ENCODE data around the gene RAB40C. TPM values are rescaled to one million over a fixed set of nuclear protein-coding genes. Genes with fewer than 3 reads are reported as not detected.

RAB40C gene
- total and polyA plus RNA-seq, 4 donors, result 25.1 to 58.9 (median 43.9) TPM

- no peak for DNase-seq
- Histone ChIP-seq H3K27ac (ENCODE audit: low read depth in 1 of 2, low read length in 1 of 2) (no peak overlapping the region), H3K4me1 (ENCODE audit: control insufficient read depth in 5 of 5, insufficient read depth in 5 of 5, low read length in 5 of 5) (peaks cover 0 to 22% (median 4%) of the 10 kb centered on the region in 5 donors), H3K9me3 (ENCODE audit: control insufficient read depth in 4 of 4, insufficient read depth in 3 of 4, low read length in 3 of 4) (peaks cover 0 to 4% (median 0%) of the 10 kb centered on the region in 4 donors), H3K36me3 (ENCODE audit: control insufficient read depth in 4 of 4, insufficient read depth in 4 of 4, low read length in 4 of 4) (peaks cover 2 to 46% (median 19%) of the 10 kb centered on the region in 4 donors), H3K9ac (ENCODE audit: insufficient read depth in 1 of 2, low read length in 2 of 2) (no peak overlapping the region), H3K27me3 (ENCODE audit: control insufficient read depth in 3 of 3, insufficient read depth in 3 of 3, low read length in 2 of 3) (no peaks in the 10 kb centered on the region), H3K4me3 (no peak overlapping the region)
- ATAC-seq (ENCODE audit: insufficient read depth, low FRiP score), result no peak
- TF ChIP-seq CTCF (IDR thresholded peaks at IDR 0.05; ENCODE audit: control extremely low read depth, extremely low read depth), result no peak
- 93 to 95% methylated on average over 52 of the region's 52 CpGs for WGBS, 2 donors
Observed at GRCh38 chr16:670485-671352, 80.9 kb downstream of the RAB40C start.

- Histone ChIP-seq H3K9me3 (ENCODE audit: control insufficient read depth in 4 of 4, insufficient read depth in 3 of 4, low read length in 3 of 4) (peaks cover 0 to 4% (median 0%) of the 10 kb centered on the region in 4 donors), H3K27ac (ENCODE audit: low read depth in 1 of 2, low read length in 1 of 2) (no peak overlapping the region), H3K9ac (ENCODE audit: insufficient read depth in 1 of 2, low read length in 2 of 2) (no peak overlapping the region), H3K36me3 (ENCODE audit: control insufficient read depth in 4 of 4, insufficient read depth in 4 of 4, low read length in 4 of 4) (peaks cover 2 to 46% (median 19%) of the 10 kb centered on the region in 4 donors), H3K4me1 (ENCODE audit: control insufficient read depth in 5 of 5, insufficient read depth in 5 of 5, low read length in 5 of 5) (peaks cover 0 to 22% (median 4%) of the 10 kb centered on the region in 5 donors), H3K27me3 (ENCODE audit: control insufficient read depth in 3 of 3, insufficient read depth in 3 of 3, low read length in 2 of 3) (no peaks in the 10 kb centered on the region), H3K4me3 (no peak overlapping the region)
- no peak for TF ChIP-seq CTCF (IDR thresholded peaks at IDR 0.05; ENCODE audit: control extremely low read depth, extremely low read depth)
- no peak for DNase-seq
- WGBS, 2 donors, result 88 to 92% methylated on average over 40 of the region's 40 CpGs
- ATAC-seq (ENCODE audit: insufficient read depth, low FRiP score), result no peak
Observed at GRCh38 chr16:671353-672131, 81.7 kb downstream of the RAB40C start.

GRCh38 chr16:672371-672770 is 82.5 kb downstream of the RAB40C start:
- peaks cover 2 to 46% (median 19%) of the 10 kb centered on the region in 4 donors for H3K36me3 ChIP-seq (ENCODE audit: control insufficient read depth in 4 of 4, insufficient read depth in 4 of 4, low read length in 4 of 4)
- ATAC-seq (ENCODE audit: insufficient read depth, low FRiP score) (no peak), DNase-seq (no peak)
- no peak overlapping the region for H3K27ac ChIP-seq (ENCODE audit: low read depth in 1 of 2, low read length in 1 of 2)
- no peak overlapping the region for H3K9ac ChIP-seq (ENCODE audit: insufficient read depth in 1 of 2, low read length in 2 of 2)
- no peak overlapping the region for H3K4me3 ChIP-seq
- TF ChIP-seq CTCF (IDR thresholded peaks at IDR 0.05; ENCODE audit: control extremely low read depth, extremely low read depth), result no peak
- peaks cover 0 to 22% (median 4%) of the 10 kb centered on the region in 5 donors for H3K4me1 ChIP-seq (ENCODE audit: control insufficient read depth in 5 of 5, insufficient read depth in 5 of 5, low read length in 5 of 5)
- H3K27me3 ChIP-seq (ENCODE audit: control insufficient read depth in 3 of 3, insufficient read depth in 3 of 3, low read length in 2 of 3), result no peaks in the 10 kb centered on the region
- H3K9me3 ChIP-seq (ENCODE audit: control insufficient read depth in 4 of 4, insufficient read depth in 3 of 4, low read length in 3 of 4), result peaks cover 0 to 4% (median 0%) of the 10 kb centered on the region in 4 donors
- whole genome bisulfite sequencing, 2 donors, result 95% methylated on average over 19 of the region's 19 CpGs

Data from lung (tissue), 12 donors.